ENCODE data around the gene RFTN1. TPM values are rescaled to one million over a fixed set of nuclear protein-coding genes. Genes with fewer than 3 reads are reported as not detected.

The RFTN1 gene
- total RNA-seq, 2 experiments from 2014 or later: 55.7 to 56.4 TPM

GRCh38 chr3:16433701-16434151, 79.8 kb downstream of the RFTN1 start:
- no peak for TF ChIP-seq CTCF (IDR thresholded peaks at IDR 0.05)
- no peak for DNase-seq
- Histone ChIP-seq H3K4me3 (ENCODE audit: low read length) (no peak overlapping the region), H3K27ac (ENCODE audit: low read depth in 1 of 2, low read length in 2 of 2) (no peak overlapping the region), H3K4me1 (ENCODE audit: insufficient read depth, low read length) (no peaks in the 10 kb centered on the region), H3K27me3 (ENCODE audit: control insufficient read depth in 1 of 2, insufficient read depth in 2 of 2, low read length in 2 of 2) (no peaks in the 10 kb centered on the region), H3K9me3 (ENCODE audit: control insufficient read depth in 1 of 2, insufficient read depth in 1 of 2, low read length in 2 of 2) (no peaks in the 10 kb centered on the region), H3K36me3 (ENCODE audit: insufficient read depth, low read length) (peaks cover 30% of the 10 kb centered on the region)
- intact Hi-C loops (cut with DNase I, micrococcal nuclease): no loop called here
- Mint-ChIP-seq H3K27ac (no peak overlapping the region), H3K36me3 (ENCODE audit: low read depth) (peaks cover 53% of the 10 kb centered on the region), H3K9me3 (no peaks in the 10 kb centered on the region), H3K4me3 (no peak overlapping the region), H3K27me3 (no peaks in the 10 kb centered on the region), H3K4me1 (ENCODE audit: low read depth) (peaks cover 24% of the 10 kb centered on the region)
- no peak for ATAC-seq (ENCODE audit: poor library complexity)
- POLR2A ChIA-PET: no interaction called here
- CTCF ChIA-PET: no interaction called here

DNA sequence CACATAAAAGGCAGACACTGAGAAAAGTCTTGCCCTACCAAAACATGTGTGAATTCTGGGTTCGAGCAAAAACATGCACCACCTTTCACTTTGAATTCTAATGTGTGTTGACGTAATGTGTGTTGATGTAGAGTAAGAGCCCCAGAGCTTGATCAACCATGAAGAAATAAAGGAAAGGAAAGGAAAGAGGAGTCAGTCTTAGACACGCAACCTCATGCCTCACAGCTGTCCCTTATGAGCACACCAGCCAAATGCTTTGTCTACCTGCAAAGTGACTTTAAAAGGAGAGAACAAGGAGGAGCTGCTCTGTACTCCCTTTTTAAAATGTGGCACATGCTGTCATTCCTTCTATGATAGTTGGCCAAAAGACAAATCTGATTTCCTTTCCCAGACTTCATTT, 80.8 kb downstream of the RFTN1 start:
- intact Hi-C loops (cut with DNase I, micrococcal nuclease): no loop called here
- H3K36me3 Mint-ChIP-seq (ENCODE audit: low read depth): peaks cover 63% of the 10 kb centered on the region
- no peak overlapping the region for H3K27ac Mint-ChIP-seq
- CTCF ChIA-PET: no interaction called here
- peaks cover 37% of the 10 kb centered on the region for H3K36me3 ChIP-seq (ENCODE audit: insufficient read depth, low read length)
- DNase-seq (no peak), ATAC-seq (ENCODE audit: poor library complexity) (no peak)
- no peaks in the 10 kb centered on the region for H3K27me3 Mint-ChIP-seq
- H3K4me1 Mint-ChIP-seq (ENCODE audit: low read depth): peaks cover 28% of the 10 kb centered on the region
- no peaks in the 10 kb centered on the region for H3K4me1 ChIP-seq (ENCODE audit: insufficient read depth, low read length)
- no peaks in the 10 kb centered on the region for H3K27me3 ChIP-seq (ENCODE audit: control insufficient read depth in 1 of 2, insufficient read depth in 2 of 2, low read length in 2 of 2)
- H3K9me3 Mint-ChIP-seq: no peaks in the 10 kb centered on the region
- H3K4me3 Mint-ChIP-seq: no peak overlapping the region
- POLR2A ChIA-PET: no interaction called here
- H3K27ac ChIP-seq (ENCODE audit: low read depth in 1 of 2, low read length in 2 of 2): no peak overlapping the region
- no peaks in the 10 kb centered on the region for H3K9me3 ChIP-seq (ENCODE audit: control insufficient read depth in 1 of 2, insufficient read depth in 1 of 2, low read length in 2 of 2)
- no peak overlapping the region for H3K4me3 ChIP-seq (ENCODE audit: low read length)
- no peak for TF ChIP-seq CTCF (IDR thresholded peaks at IDR 0.05)

- H3K27me3 Mint-ChIP-seq: no peaks in the 10 kb centered on the region
- H3K36me3 Mint-ChIP-seq (ENCODE audit: low read depth): peaks cover 79% of the 10 kb centered on the region
- peak overlapping the region; percentile 36 for H3K27ac Mint-ChIP-seq
- H3K9me3 Mint-ChIP-seq: no peaks in the 10 kb centered on the region
- TF ChIP-seq CTCF (IDR thresholded peaks at IDR 0.05): no peak
- DNase-seq (no peak), ATAC-seq (ENCODE audit: poor library complexity) (no peak)
- H3K4me3 Mint-ChIP-seq: no peak overlapping the region
- ChIA-PET CTCF (interaction anchor here (1.3 kb wide), 1 partner anchor 19 kb away, joined by 3 read pairs; no protein-coding TSS in a partner anchor), POLR2A (no interaction called here)
- no peaks in the 10 kb centered on the region for H3K9me3 ChIP-seq (ENCODE audit: control insufficient read depth in 1 of 2, insufficient read depth in 1 of 2, low read length in 2 of 2)
- H3K4me3 ChIP-seq (ENCODE audit: low read length): no peak overlapping the region
- no peaks in the 10 kb centered on the region for H3K4me1 ChIP-seq (ENCODE audit: insufficient read depth, low read length)
- no peaks in the 10 kb centered on the region for H3K27me3 ChIP-seq (ENCODE audit: control insufficient read depth in 1 of 2, insufficient read depth in 2 of 2, low read length in 2 of 2)
- H3K4me1 Mint-ChIP-seq (ENCODE audit: low read depth): peaks cover 28% of the 10 kb centered on the region
- H3K27ac ChIP-seq (ENCODE audit: low read depth in 1 of 2, low read length in 2 of 2): no peak overlapping the region
- intact Hi-C loops (cut with DNase I, micrococcal nuclease): no loop called here
- peaks cover 37% of the 10 kb centered on the region for H3K36me3 ChIP-seq (ENCODE audit: insufficient read depth, low read length)
These were observed 82.5 kb downstream of the RFTN1 start for GRCh38 chr3:16430717-16431630.

All from CD4-positive, alpha-beta T cell (primary cell).